A549 (cell line): ENCODE results near the gene NFASC. TPM values are rescaled to one million over a fixed set of nuclear protein-coding genes. Genes with fewer than 3 reads are reported as not detected.

Source experiments
- ATAC-seq, 2 experiments: fragments of 200-7000 bp in 1 of 2; fragments of >200 bp in 1 of 2; cut with Nextera tagmentation in 1 of 2; cut with Tn5 transposase in 1 of 2; 3 replicates each; pipeline versions ENCODE4 v1.8.0 to v1.9.1; 2018 to 2020; ENCODE audit warnings: mild to moderate bottlenecking in 1 of 2, moderate library complexity in 1 of 2
- CTCF ChIA-PET: fragments of 300-600 bp; sonication (Branson Sonifier 250); formaldehyde crosslinking; extraction: SDS; loops from one replicate; lab custom pipeline; 2021; ENCODE audit warnings: antibody characterized with exemption, inconsistent platforms; lab: Yijun Ruan, JAX
- POLR2A ChIA-PET: fragments of 350-600 bp; formaldehyde crosslinking; extraction: SDS; loops from one replicate; lab custom pipeline; 2021; ENCODE audit warnings: antibody characterized with exemption, inconsistent platforms; lab: Yijun Ruan, JAX
- DNase-seq, 2 experiments: peaks; one replicate each; pipeline versions ENCODE4 v3.0.0 to v3.0.0-alpha.2; 2011 to 2016; ENCODE audit warnings: low read depth in 1 of 2, low spot score in 1 of 2
- FAIRE-seq: peaks from 2 replicates; lab custom pipeline; 2011; peaks lifted over from hg19 to GRCh38; lab: Jason Lieb, UNC
- H3K27ac ChIP-seq, 2 experiments: fragments of >200 bp; sonication (Bioruptor Twin); formaldehyde crosslinking; 3 replicates each; pipeline ENCODE4 v1.5.1; 2016 to 2017
- H3K4me1 ChIP-seq: fragments of >200 bp; sonication (Bioruptor Twin); formaldehyde crosslinking; 3 replicates; pipeline ENCODE4 v1.6.1; 2016
- H3K4me2 ChIP-seq: fragments of >200 bp; sonication (Bioruptor Twin); formaldehyde crosslinking; 3 replicates; pipeline ENCODE4 v1.6.1; 2016
- H3K4me3 ChIP-seq: fragments of >200 bp; sonication (Bioruptor Twin); formaldehyde crosslinking; 3 replicates; pipeline ENCODE4 v1.5.1; 2016
- H3K9me3 ChIP-seq: fragments of >200 bp; sonication (Bioruptor Twin); formaldehyde crosslinking; 3 replicates; pipeline ENCODE4 v1.6.1; 2016
- BHLHE40 ChIP-seq: IDR thresholded peaks from 2 replicates; pipeline ENCODE4 v1.6.1; 2012; ENCODE audit warnings: low read depth, low read length, inconsistent platforms
- EHMT2 ChIP-seq: fragments of 200-600 bp; sonication (generic); IDR thresholded peaks from 2 replicates; pipeline ENCODE4 v1.6.1; 2016; ENCODE audit warnings: antibody characterized with exemption, low read depth, mild to moderate bottlenecking, moderate library complexity
- FOSB ChIP-seq: fragments of 250-450 bp; sonication (Bioruptor Pico); IDR thresholded peaks from 2 replicates; pipeline ENCODE4 v1.5.0; 2020; ENCODE audit warnings: mild to moderate bottlenecking, moderate library complexity
- HEYL ChIP-seq: fragments of 250-450 bp; sonication (Bioruptor Pico); IDR thresholded peaks from 2 replicates; pipeline ENCODE4 v1.8.0; 2021; ENCODE audit warnings: mild to moderate bottlenecking, moderate library complexity
- HOXB13 ChIP-seq: fragments of 250-450 bp; sonication (Bioruptor Pico); IDR thresholded peaks from 2 replicates; pipeline ENCODE4 v1.5.0; 2020; ENCODE audit warnings: low read depth, mild to moderate bottlenecking, moderate library complexity
- JUN ChIP-seq, 2 experiments: fragments of >200 bp; sonication (Bioruptor Twin); formaldehyde crosslinking; IDR thresholded peaks; 2 replicates in 1 of 2; 3 replicates in 1 of 2; pipeline ENCODE4 v1.6.1; 2016 to 2017
- MAFK ChIP-seq: fragments of 450-650 bp; IDR thresholded peaks from 2 replicates; pipeline ENCODE4 v1.6.1; 2014; ENCODE audit not compliant: partially characterized antibody
- PHF8 ChIP-seq: fragments of 200-600 bp; sonication (generic); IDR thresholded peaks from 2 replicates; pipeline ENCODE4 v1.6.1; 2016; ENCODE audit warnings: low read depth, mild to moderate bottlenecking, antibody characterized with exemption, moderate library complexity, borderline replicate concordance
- POLR2A ChIP-seq: IDR thresholded peaks from 2 replicates; pipeline ENCODE4 v1.6.1; 2012; ENCODE audit warnings: mild to moderate bottlenecking, low read length
- RAD21 ChIP-seq, 2 experiments: fragments of >200 bp in 1 of 2; sonication (Bioruptor Twin) in 1 of 2; formaldehyde crosslinking in 1 of 2; IDR thresholded peaks in 1 of 2; conservative IDR thresholded peaks in 1 of 2; 2 replicates in 1 of 2; 3 replicates in 1 of 2; pipeline ENCODE4 v1.6.1; 2012 to 2018; ENCODE audit warnings: inconsistent platforms in 1 of 2
- SREBF2 ChIP-seq: fragments of 450-650 bp; IDR thresholded peaks from 2 replicates; pipeline ENCODE4 v1.6.1; 2014; ENCODE audit warnings: mild to moderate bottlenecking, moderate library complexity
- TFCP2L1 ChIP-seq: fragments of 250-450 bp; sonication (Bioruptor Pico); IDR thresholded peaks from 2 replicates; pipeline ENCODE4 v1.5.0; 2021; ENCODE audit warnings: mild to moderate bottlenecking
- TP53 ChIP-seq: fragments of 250-450 bp; sonication (Bioruptor Pico); IDR thresholded peaks from 2 replicates; pipeline ENCODE4 v1.5.0; 2021; ENCODE audit warnings: mild to moderate bottlenecking, moderate library complexity
- ZC3H11A ChIP-seq: fragments of 450-650 bp; IDR thresholded peaks from 2 replicates; pipeline ENCODE4 v1.6.1; 2014; ENCODE audit warnings: antibody characterized with exemption, mild to moderate bottlenecking
- ZFP36 ChIP-seq: fragments of 450-650 bp; IDR thresholded peaks from 2 replicates; pipeline ENCODE4 v1.6.1; 2014; ENCODE audit warnings: borderline replicate concordance; ENCODE audit not compliant: partially characterized antibody
- ZNF302 ChIP-seq: fragments of 250-450 bp; sonication (Bioruptor Pico); IDR thresholded peaks from 2 replicates; pipeline ENCODE4 v1.9.0; 2021; ENCODE audit warnings: inconsistent platforms, mild to moderate bottlenecking, moderate library complexity
- ZSCAN20 ChIP-seq: fragments of 250-450 bp; sonication (Bioruptor Pico); IDR thresholded peaks from 2 replicates; pipeline ENCODE4 v1.8.0; 2022; ENCODE audit warnings: mild to moderate bottlenecking, moderate library complexity
- WGBS: methylation state at CpG from one replicate; pipeline ENCODE4 v1.1.6; 2017; ENCODE audit errors: missing lambda C conversion rate; 5-methylcytosine and 5-hydroxymethylcytosine counted together
- polyA plus RNA-seq, 4 experiments: library from polyadenylated mRNA; depleted of rRNA in 3 of 4; stranded (reverse); fragments of >200 nt; fragmentation: RNase III in 1 of 4; extraction: RNeasy Plus Mini Kit Qiagen cat#74134 plus additional on column Dnase treatment in 1 of 4; gene quantifications; 2 replicates in 3 of 4; 3 replicates in 1 of 4; pipeline ENCODE4 v1.2.3, GENCODE V29; 2011 to 2017
- TF ChIP-seq, protein P1 (sequence below): IDR thresholded peaks from 2 replicates; pipeline ENCODE4 v1.6.1; 2012
- TF ChIP-seq, protein P2 (sequence below): fragments of >200 bp; sonication (Bioruptor Twin); formaldehyde crosslinking; IDR thresholded peaks from 2 replicates; pipeline ENCODE4 v1.6.1; 2016

The NFASC gene
- polyA plus RNA-seq, 2 of the 4 experiments (the other 2 are of a cell fraction), result 0.27 to 0.39 TPM

DNA sequence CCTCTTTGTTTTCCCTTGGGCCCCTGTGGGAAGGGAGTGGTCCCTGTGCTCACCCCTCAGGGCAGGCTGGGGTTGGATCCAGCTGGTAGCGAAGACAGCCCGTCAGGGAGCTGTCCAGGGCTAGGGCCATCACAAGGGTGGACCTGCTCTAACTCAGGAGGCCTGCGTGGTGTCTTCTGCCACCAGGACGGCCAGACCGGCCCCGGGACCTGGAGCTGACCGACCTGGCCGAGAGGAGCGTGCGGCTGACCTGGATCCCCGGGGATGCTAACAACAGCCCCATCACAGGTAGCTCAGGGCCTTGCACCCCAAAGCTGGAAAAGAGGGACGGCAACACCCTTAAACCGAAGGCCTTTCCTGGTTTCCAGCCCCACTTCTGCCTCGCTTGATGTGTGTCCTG is 108.1 kb downstream of the NFASC start:
- Histone ChIP-seq H3K27ac (no peak overlapping the region), H3K4me3 (no peak overlapping the region), H3K9me3 (no peaks in the 10 kb centered on the region), H3K4me2 (no peak overlapping the region), H3K4me1 (no peaks in the 10 kb centered on the region)
- POLR2A ChIA-PET, result no interaction called here
- FAIRE-seq (no peak), DNase-seq (no peak), ATAC-seq (no peak)
- CTCF ChIA-PET, result interaction anchor here (0.8 to 9.5 kb wide), 7 partner anchors 10 to 277 kb away, joined by 3 to 115 read pairs (median 4); partner anchors contain the start of gene RBBP5
- WGBS, result 66% methylated on average over 13 of the region's 14 CpGs
- TF ChIP-seq BHLHE40, result no peak
- no peak for TF ChIP-seq RAD21 (conservative IDR thresholded peaks at IDR 0.05 in 1 of 2, IDR thresholded peaks at IDR 0.05 in 1 of 2)
- TF ChIP-seq, protein P1, sequence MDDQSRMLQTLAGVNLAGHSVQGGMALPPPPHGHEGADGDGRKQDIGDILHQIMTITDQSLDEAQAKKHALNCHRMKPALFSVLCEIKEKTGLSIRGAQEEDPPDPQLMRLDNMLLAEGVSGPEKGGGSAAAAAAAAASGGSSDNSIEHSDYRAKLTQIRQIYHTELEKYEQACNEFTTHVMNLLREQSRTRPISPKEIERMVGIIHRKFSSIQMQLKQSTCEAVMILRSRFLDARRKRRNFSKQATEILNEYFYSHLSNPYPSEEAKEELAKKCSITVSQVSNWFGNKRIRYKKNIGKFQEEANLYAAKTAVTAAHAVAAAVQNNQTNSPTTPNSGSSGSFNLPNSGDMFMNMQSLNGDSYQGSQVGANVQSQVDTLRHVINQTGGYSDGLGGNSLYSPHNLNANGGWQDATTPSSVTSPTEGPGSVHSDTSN, result no peak
- TF ChIP-seq ZFP36, result no peak
- no peak for TF ChIP-seq SREBF2
- TF ChIP-seq PHF8, result no peak
- no peak for TF ChIP-seq EHMT2

DNA sequence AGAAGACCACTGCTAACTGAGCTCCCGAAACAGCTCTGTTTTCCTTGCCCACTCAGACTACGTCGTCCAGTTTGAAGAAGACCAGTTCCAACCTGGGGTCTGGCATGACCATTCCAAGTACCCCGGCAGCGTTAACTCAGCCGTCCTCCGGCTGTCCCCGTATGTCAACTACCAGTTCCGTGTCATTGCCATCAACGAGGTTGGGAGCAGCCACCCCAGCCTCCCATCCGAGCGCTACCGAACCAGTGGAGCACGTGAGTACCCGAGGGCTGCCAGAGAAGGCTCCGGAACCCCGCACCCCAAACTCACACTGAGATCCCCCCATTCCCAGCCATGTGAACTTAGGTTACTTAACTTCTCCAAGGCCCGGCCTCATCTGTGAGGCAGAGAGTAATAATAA is 108.6 kb downstream of the NFASC start:
- Histone ChIP-seq H3K4me3 (no peak overlapping the region), H3K4me2 (no peak overlapping the region), H3K9me3 (no peaks in the 10 kb centered on the region), H3K4me1 (no peaks in the 10 kb centered on the region)
- ChIA-PET CTCF (interaction anchor here (0.7 to 9.5 kb wide), 9 partner anchors 10 to 277 kb away, joined by 3 to 115 read pairs (median 4); partner anchors contain the start of gene RBBP5), POLR2A (no interaction called here)
- no peak for FAIRE-seq
- no peak for TF ChIP-seq TP53
- no peak for TF ChIP-seq HEYL
- TF ChIP-seq, all 56 proteins: peak for 0
- DNase-seq (no peak), ATAC-seq (no peak)
- H3K27ac ChIP-seq, result no peak overlapping the region
- 70% methylated on average over 18 of the region's 18 CpGs for WGBS

DNA sequence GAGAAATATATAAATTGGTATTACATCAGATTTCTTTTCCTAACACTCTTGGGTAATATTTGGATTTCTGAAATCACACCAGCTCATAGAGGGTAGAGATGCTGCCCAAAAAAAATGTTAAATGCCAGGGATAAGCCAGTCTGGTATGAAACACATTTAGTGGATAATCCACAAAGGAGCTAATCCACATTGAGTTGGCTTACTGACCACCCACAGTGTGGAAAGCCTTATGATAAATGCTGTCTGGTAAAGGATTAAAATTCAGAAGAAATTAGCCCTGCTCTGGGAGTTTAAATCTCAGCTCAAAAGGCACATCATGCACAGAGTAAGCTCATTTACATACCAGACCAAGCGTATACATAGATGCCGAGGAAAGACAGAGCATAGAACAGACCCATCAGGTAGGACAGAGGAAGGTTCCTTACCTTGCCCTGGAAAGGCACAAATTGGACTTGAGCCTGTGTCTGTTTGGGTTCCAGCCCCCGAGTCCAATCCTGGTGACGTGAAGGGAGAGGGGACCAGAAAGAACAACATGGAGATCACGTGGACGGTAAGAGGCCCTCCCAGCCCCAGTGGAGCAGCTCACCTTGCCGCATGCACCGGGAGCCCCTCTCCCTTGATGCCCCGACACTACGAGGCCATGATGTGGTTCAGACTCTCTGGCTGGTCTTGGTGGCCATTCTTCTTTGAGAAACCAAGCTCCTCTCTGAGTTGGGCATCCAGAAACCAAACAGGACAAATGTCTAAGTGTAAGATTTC is 109.4 kb downstream of the NFASC start:
- H3K27ac ChIP-seq, result no peak overlapping the region
- WGBS, result 48% methylated on average over 10 of the region's 10 CpGs
- CTCF ChIA-PET, result interaction anchor here (0.7 to 9.5 kb wide), 7 partner anchors 9 to 276 kb away, joined by 3 to 115 read pairs (median 4); partner anchors contain the start of gene RBBP5
- TF ChIP-seq JUN (IDR thresholded peaks at IDR 0.05) (no peak), FOSB (no peak), ZC3H11A (no peak), POLR2A (no peak)
- TF ChIP-seq, protein P2, sequence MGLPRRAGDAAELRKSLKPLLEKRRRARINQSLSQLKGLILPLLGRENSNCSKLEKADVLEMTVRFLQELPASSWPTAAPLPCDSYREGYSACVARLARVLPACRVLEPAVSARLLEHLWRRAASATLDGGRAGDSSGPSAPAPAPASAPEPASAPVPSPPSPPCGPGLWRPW, result no peak
- TF ChIP-seq, all 56 proteins: peak for 0
- no peaks in the 10 kb centered on the region for H3K4me1 ChIP-seq
- H3K9me3 ChIP-seq, result no peaks in the 10 kb centered on the region
- POLR2A ChIA-PET, result no interaction called here
- no peak overlapping the region for H3K4me3 ChIP-seq
- H3K4me2 ChIP-seq, result no peak overlapping the region
- ATAC-seq, result no peak
- FAIRE-seq, result no peak
- no peak for DNase-seq

DNA sequence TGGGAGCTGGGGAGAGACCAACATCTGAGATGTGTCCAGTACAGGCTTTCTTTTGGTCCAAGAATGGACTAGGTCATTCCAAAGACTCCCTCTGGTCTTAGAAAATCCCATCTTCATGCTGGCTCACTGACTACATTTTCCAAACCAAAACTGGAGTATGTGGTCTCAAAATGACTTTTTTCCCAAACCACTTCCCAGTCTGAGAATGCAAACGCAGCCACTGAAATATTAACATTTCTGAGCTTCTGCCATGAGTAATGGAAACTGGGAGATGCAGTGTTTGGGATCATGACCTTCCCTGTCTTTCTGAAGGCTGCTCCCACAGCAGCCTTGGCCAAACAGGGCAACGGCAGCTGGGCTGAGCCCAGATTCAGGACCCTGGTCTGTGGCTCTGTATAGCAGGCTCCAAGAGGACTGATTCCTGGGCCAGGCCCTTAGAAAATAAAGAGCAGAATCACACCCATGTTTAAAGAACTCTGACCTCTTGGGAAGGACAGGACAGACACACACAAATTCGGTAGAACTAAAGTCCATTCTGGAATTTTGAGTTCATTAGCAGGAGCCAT is 110.3 kb downstream of the NFASC start:
- FAIRE-seq (no peak), ATAC-seq (no peak), DNase-seq (no peak)
- Histone ChIP-seq H3K27ac (no peak overlapping the region), H3K4me1 (no peaks in the 10 kb centered on the region), H3K4me3 (no peak overlapping the region), H3K9me3 (no peaks in the 10 kb centered on the region), H3K4me2 (no peak overlapping the region)
- ChIA-PET CTCF (interaction anchor here (0.8 to 9.5 kb wide), 4 partner anchors 8 to 275 kb away, joined by 3 to 115 read pairs (median 63); no protein-coding TSS in a partner anchor), POLR2A (no interaction called here)
- 26% methylated on average over 3 of the region's 3 CpGs for WGBS
- TF ChIP-seq TFCP2L1, result no peak
- TF ChIP-seq HEYL, result no peak
- TF ChIP-seq HOXB13 (CRISPR knock-in tag), result no peak
- no peak for TF ChIP-seq TP53
- no peak for TF ChIP-seq MAFK
- no peak for TF ChIP-seq ZNF302 (CRISPR knock-in tag)
- TF ChIP-seq ZSCAN20, result no peak
